MM.1S (cell line): ENCODE measurements around the gene KLHL3.

Experiments
- EZH2phosphoT487 ChIP-seq: fragments of 300-600 bp; sonication (generic); IDR thresholded peaks from 2 replicates; pipeline ENCODE4 v1.6.1; 2018; ENCODE audit warnings: antibody characterized with exemption, low read length
- TF ChIP-seq, protein P1 (sequence below): fragments of 300-600 bp; sonication (generic); IDR thresholded peaks from 2 replicates; pipeline ENCODE4 v1.5.1; 2016; ENCODE audit warnings: antibody characterized with exemption, low read length, mixed read lengths

DNA sequence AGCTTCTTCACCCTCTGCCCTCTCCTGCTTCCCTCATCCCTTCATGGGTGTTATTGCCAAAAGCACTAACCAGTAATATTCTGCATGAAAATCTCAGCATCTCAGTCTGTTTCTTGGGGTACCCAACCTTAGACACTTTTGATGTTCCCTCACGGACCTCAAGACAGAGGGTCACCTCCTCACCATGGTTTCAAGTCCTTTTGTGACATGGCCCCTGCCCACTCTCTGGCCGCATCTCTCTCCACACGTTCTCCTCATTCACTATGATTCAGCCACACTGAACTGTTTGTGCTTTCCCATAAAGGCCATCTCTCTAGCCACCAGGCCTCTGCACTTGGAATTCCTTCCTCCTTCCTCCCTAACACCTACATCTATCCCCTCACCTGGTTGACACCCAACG lies 125.3 kb downstream of the KLHL3 start:
- TF ChIP-seq, protein P1, sequence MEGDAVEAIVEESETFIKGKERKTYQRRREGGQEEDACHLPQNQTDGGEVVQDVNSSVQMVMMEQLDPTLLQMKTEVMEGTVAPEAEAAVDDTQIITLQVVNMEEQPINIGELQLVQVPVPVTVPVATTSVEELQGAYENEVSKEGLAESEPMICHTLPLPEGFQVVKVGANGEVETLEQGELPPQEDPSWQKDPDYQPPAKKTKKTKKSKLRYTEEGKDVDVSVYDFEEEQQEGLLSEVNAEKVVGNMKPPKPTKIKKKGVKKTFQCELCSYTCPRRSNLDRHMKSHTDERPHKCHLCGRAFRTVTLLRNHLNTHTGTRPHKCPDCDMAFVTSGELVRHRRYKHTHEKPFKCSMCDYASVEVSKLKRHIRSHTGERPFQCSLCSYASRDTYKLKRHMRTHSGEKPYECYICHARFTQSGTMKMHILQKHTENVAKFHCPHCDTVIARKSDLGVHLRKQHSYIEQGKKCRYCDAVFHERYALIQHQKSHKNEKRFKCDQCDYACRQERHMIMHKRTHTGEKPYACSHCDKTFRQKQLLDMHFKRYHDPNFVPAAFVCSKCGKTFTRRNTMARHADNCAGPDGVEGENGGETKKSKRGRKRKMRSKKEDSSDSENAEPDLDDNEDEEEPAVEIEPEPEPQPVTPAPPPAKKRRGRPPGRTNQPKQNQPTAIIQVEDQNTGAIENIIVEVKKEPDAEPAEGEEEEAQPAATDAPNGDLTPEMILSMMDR: no peak
- no peak for TF ChIP-seq EZH2phosphoT487
